ENCODE measurements around the gene TRIM40.

TRIM40 gene

DNA sequence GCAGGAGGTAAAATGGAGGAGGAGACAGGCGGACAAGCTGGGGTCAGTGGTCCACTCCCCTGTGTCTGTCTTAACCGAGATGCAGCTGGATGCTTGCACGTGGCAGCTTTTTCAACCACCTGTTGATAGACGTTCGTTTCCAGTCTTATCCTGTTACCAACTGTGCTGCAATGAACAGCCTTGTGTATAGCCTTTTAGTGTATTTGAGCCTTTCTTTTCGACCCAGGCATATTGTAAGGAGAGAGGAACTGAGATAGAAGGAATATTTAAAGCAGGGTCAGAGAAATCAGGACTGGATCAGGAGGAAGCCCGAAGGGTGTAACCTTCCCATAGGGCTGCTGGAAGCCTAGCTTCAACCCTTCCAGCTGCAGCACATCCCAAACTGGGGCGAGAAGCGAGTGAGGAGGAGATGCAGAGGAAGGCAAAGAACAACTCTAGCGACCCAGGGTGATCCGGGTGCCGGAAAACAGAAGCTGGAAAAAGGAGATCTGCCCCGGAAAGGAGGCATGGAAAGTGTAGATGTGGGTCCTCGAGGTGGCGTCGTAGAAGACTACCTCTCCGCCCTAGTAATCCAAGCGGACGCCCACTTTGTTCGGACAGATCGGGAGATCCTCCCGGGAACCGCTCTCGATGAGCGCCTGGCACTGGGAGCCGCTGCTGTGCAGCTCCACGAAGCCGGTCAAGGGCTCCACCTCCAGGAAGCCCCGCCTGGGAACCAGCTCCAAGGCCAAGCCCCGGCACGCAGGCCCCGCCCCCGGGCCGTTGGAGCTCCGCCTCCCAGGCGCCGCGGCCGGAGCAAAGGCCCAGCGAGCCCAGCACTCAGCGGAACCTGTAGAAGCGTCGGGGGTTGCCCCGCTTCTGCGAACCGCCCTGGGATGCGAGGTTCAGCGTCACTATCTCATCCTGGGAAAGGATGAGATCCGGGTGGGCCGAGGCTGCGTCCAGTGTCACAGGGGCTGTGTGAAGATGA, 34.2 kb upstream of the TRIM40 start:
- peaks cover 42% of the 10 kb centered on the region for H3K27me3 ChIP-seq (ENCODE audit: control insufficient read depth, insufficient read depth, low read length)
- peak overlapping the region; percentile 21; the same call in 1 of the 2 replicates for H3K4me3 ChIP-seq (ENCODE audit: low read length)
- no CpG with 5 or more reads among the region's 51 CpGs for WGBS (ENCODE audit: insufficient coverage, insufficient read length)
- peaks cover 6% of the 10 kb centered on the region for H3K4me1 ChIP-seq (ENCODE audit: control insufficient read depth, insufficient read depth, low read length)
- no peaks in the 10 kb centered on the region for H3K36me3 ChIP-seq (ENCODE audit: control insufficient read depth, insufficient read depth, low read length)
- no peak overlapping the region for H3K27ac ChIP-seq (ENCODE audit: low read length)
- H3K9me3 ChIP-seq (ENCODE audit: control insufficient read depth, insufficient read depth, low read length) = no peaks in the 10 kb centered on the region
- peak; percentile 70 for DNase-seq (ENCODE audit: low read depth, low spot score)

DNA sequence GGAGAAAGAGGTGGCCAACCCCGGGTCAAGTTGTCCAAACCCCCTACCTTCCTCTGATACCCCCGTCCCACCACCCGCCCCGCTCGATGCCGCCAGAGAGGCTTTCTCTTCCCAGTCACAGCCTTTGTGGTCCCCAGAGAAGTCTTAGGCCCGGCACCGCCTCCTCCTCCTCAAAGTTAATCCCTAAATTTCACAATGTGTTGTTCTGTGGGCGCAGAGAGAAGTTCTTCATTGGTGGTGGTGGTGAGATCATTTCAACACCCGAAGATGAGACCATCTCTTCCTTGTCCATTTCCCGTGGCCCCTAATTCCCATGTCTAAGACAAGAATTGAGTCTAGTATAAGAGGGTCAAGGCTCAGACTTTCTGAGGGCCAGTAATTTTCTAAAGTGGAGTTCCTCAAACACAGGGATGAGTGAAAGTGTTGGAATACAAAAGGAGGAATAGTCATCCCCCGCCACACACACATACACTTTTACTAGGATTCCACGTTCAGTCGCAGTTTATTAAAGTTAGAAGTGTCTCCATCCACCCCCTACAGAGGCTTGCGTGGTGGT, 33.4 kb upstream of the TRIM40 start:
- no CpG with 5 or more reads among the region's 15 CpGs for WGBS (ENCODE audit: insufficient coverage, insufficient read length)
- peaks cover 42% of the 10 kb centered on the region for H3K27me3 ChIP-seq (ENCODE audit: control insufficient read depth, insufficient read depth, low read length)
- no peak for DNase-seq (ENCODE audit: low read depth, low spot score)
- peak overlapping the region; percentile 3; the same call in 1 of the 2 replicates for H3K4me3 ChIP-seq (ENCODE audit: low read length)
- H3K4me1 ChIP-seq (ENCODE audit: control insufficient read depth, insufficient read depth, low read length) = peaks cover 6% of the 10 kb centered on the region
- no peaks in the 10 kb centered on the region for H3K9me3 ChIP-seq (ENCODE audit: control insufficient read depth, insufficient read depth, low read length)
- H3K27ac ChIP-seq (ENCODE audit: low read length) = no peak overlapping the region
- H3K36me3 ChIP-seq (ENCODE audit: control insufficient read depth, insufficient read depth, low read length) = no peaks in the 10 kb centered on the region

DNA sequence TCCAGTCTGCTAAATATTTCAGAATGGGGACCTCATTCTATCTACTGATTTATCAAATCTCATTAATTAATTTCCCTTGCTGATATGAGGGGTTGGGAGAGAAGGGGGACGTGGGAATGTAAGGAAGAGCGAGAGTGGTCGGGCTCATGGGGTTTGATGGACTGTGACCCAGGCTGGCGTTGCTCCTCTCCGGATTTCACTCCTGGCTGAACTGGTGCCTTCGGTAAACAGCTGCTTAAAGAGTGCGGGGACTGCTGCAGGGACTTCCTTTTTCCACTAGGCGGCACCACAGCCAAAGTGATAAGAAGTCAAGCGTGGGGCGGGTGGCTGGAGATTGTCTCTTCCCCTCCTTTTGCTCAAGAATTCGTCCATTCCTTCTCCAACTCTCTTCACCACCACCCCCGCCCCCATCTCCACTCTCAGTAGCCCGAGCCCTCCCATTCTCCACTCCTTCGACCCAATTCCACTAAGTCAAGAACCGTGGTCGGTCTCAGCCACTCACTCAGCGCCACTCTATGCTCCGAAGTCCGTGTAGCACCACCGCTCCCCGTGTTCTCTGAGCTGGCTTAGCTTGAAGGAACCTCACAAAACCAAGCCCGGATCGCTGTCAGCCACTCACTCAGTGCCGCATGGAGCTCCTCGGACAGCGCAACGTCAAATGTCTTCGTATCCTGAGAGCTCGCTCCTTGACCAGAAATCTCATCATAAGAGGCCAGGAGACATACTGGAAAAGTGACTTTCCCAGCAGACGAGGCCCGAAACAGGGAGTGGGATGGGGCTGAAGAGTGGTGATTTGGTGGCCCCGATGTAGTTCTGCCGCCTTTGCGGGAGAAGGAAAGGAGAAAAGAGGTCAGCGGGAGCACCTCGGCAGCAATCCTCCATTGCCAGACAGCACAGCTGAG, 32.7 kb upstream of the TRIM40 start:
- Histone ChIP-seq H3K4me1 (ENCODE audit: control insufficient read depth, insufficient read depth, low read length) (peaks cover 6% of the 10 kb centered on the region), H3K9me3 (ENCODE audit: control insufficient read depth, insufficient read depth, low read length) (no peaks in the 10 kb centered on the region), H3K27ac (ENCODE audit: low read length) (no peak overlapping the region), H3K27me3 (ENCODE audit: control insufficient read depth, insufficient read depth, low read length) (peaks cover 40% of the 10 kb centered on the region), H3K4me3 (ENCODE audit: low read length) (peak overlapping the region; percentile 33; the same call in 1 of the 2 replicates), H3K36me3 (ENCODE audit: control insufficient read depth, insufficient read depth, low read length) (no peaks in the 10 kb centered on the region)
- no CpG with 5 or more reads among the region's 36 CpGs for WGBS (ENCODE audit: insufficient coverage, insufficient read length)
- DNase-seq (ENCODE audit: low read depth, low spot score) = no peak

DNA sequence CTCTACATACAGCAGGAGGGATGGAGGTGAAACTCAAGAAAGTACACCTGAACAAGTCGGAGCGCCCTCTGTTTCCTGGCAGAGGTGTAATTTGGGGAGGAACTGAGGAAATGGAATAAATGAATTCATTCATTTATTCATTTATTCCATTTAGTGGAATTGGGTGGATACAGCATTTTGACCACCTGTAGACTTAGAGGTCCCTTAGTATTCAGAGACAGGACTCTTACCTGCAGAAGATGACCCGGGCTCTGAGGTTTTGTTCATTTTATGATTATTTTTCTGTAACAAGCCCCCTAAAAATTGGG, 32.1 kb upstream of the TRIM40 start:
- Histone ChIP-seq H3K27me3 (ENCODE audit: control insufficient read depth, insufficient read depth, low read length) (peaks cover 36% of the 10 kb centered on the region), H3K9me3 (ENCODE audit: control insufficient read depth, insufficient read depth, low read length) (no peaks in the 10 kb centered on the region), H3K4me1 (ENCODE audit: control insufficient read depth, insufficient read depth, low read length) (peaks cover 6% of the 10 kb centered on the region), H3K27ac (ENCODE audit: low read length) (no peak overlapping the region), H3K4me3 (ENCODE audit: low read length) (peak overlapping the region; percentile 33; the same call in 1 of the 2 replicates), H3K36me3 (ENCODE audit: control insufficient read depth, insufficient read depth, low read length) (no peaks in the 10 kb centered on the region)
- WGBS (ENCODE audit: insufficient coverage, insufficient read length) = no CpG with 5 or more reads among the region's 3 CpGs
- no peak for DNase-seq (ENCODE audit: low read depth, low spot score)

DNA sequence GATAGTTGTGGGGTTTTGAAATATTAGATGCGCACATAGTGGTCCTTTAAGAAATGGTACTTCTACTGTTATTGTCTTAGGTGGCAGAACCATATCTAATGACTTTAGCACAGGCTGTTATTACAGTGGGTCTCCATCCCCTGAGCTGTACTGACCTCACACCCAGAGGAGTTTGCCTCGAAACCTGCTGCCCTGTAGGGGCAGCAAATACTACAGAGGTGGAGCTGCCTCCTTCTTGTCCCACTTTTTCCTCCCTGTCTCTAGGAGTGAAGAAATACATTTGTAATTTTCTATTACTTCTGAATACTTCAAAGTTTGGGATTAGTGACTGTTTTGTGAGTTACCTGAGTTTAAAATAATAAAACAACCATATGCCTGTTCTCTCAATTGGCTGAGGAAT, 31.3 kb upstream of the TRIM40 start:
- H3K27ac ChIP-seq (ENCODE audit: low read length) = no peak overlapping the region
- no CpG with 5 or more reads among the region's 2 CpGs for WGBS (ENCODE audit: insufficient coverage, insufficient read length)
- no peaks in the 10 kb centered on the region for H3K36me3 ChIP-seq (ENCODE audit: control insufficient read depth, insufficient read depth, low read length)
- H3K9me3 ChIP-seq (ENCODE audit: control insufficient read depth, insufficient read depth, low read length) = no peaks in the 10 kb centered on the region
- peaks cover 6% of the 10 kb centered on the region for H3K4me1 ChIP-seq (ENCODE audit: control insufficient read depth, insufficient read depth, low read length)
- peaks cover 32% of the 10 kb centered on the region for H3K27me3 ChIP-seq (ENCODE audit: control insufficient read depth, insufficient read depth, low read length)
- no peak for DNase-seq (ENCODE audit: low read depth, low spot score)
- no peak overlapping the region for H3K4me3 ChIP-seq (ENCODE audit: low read length)

DNA sequence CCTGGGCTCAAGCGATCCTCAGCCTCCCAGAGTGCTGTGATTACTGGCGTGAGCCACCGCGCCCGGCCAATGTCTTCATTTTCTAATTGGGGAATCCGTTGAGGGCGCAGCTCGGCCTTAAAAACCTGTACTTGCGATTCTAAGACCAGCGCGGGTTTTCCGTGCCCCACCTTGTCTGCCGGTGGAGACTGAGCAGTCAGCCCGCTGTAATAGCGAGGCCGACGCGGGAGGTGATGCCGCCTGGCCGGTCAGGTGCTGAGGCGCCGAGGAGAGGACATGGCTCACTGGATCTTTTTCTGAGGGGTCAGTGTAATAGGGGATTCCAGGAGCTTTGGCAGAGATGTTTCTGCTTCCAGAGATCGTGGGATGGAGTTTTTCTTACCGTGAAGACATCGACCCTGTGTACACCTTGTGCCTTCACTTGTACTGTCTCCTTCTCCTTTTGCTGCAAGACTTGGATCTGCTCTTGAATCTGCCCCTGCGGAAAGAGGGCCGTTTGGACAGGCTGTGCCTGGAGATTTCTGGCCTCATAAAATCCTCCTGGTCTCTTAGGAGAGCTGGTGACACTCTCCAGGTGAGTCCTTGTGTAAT, 24.6 kb upstream of the TRIM40 start:
- H3K27ac ChIP-seq (ENCODE audit: low read length) = no peak overlapping the region
- WGBS (ENCODE audit: insufficient coverage, insufficient read length) = no CpG with 5 or more reads among the region's 27 CpGs
- no peak overlapping the region for H3K4me3 ChIP-seq (ENCODE audit: low read length)
- no peaks in the 10 kb centered on the region for H3K36me3 ChIP-seq (ENCODE audit: control insufficient read depth, insufficient read depth, low read length)
- DNase-seq (ENCODE audit: low read depth, low spot score) = no peak
- H3K9me3 ChIP-seq (ENCODE audit: control insufficient read depth, insufficient read depth, low read length) = no peaks in the 10 kb centered on the region
- peaks cover 2% of the 10 kb centered on the region for H3K27me3 ChIP-seq (ENCODE audit: control insufficient read depth, insufficient read depth, low read length)
- no peaks in the 10 kb centered on the region for H3K4me1 ChIP-seq (ENCODE audit: control insufficient read depth, insufficient read depth, low read length)

DNA sequence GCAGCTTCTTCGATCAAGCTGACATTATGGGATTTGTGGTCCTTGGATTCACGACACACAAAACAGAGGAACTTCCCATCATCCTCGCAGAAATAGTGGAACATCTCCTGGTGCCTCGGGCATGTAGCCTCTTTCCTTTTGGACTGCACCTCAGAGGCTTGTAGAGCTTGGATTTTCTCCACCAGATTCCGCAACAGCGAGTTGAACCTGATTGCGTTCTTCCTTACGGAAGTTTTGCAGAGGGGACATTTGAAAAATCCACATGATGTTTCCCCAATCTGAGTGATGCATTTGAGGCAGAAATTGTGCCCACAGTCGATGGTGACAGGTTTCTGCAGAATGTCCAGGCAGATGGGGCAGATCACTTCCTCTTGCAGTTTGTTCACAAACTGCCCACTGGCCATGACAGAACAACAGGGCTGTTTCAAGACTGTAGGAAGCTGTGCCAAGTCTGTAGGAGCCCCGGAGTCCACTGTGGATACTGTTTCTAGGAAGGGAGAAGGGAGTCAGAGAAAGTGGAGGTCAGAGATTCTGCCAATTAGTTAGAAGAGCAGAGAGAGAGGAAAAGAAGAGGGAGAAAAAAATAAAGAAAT, 23.4 kb upstream of the TRIM40 start:
- DNase-seq (ENCODE audit: low read depth, low spot score) = no peak
- no CpG with 5 or more reads among the region's 10 CpGs for WGBS (ENCODE audit: insufficient coverage, insufficient read length)
- no peaks in the 10 kb centered on the region for H3K4me1 ChIP-seq (ENCODE audit: control insufficient read depth, insufficient read depth, low read length)
- no peak overlapping the region for H3K27ac ChIP-seq (ENCODE audit: low read length)
- H3K36me3 ChIP-seq (ENCODE audit: control insufficient read depth, insufficient read depth, low read length) = no peaks in the 10 kb centered on the region
- peaks cover 2% of the 10 kb centered on the region for H3K27me3 ChIP-seq (ENCODE audit: control insufficient read depth, insufficient read depth, low read length)
- H3K9me3 ChIP-seq (ENCODE audit: control insufficient read depth, insufficient read depth, low read length) = no peaks in the 10 kb centered on the region
- H3K4me3 ChIP-seq (ENCODE audit: low read length) = no peak overlapping the region

DNA sequence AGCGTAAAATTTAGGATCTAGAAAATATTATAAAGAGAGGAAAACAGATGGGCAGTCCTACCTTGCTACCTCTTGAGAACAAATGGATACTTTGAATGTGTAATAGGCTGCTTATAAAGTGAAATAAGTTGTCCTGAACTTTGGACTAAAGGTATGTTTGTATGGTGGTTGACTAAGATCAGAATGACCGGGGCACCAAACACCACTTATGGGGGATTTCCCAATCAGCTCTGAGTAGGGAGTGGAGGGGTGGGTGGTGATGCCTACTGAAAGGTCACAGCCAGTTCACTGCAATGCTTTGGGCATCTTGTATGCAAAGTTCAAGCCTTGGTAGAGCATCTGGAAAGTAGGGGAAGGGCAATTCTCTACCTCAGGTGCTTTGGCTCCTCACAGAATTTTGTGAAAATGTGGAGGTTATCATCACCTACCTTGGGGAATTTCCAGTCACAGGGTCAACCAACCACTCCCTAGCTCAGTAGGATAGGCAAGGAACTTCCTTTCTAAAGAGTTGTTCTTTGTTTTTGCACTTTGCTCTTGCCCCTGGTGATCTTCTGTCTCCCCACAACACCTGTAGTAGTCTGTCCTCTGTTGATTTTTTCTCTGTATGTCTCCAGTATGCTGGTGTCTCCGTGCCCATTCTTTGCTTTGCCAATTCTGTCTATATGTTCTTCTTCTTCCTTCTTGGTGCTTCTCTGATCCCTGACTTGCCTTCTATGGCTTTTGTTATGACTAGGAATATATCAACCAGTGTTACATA, 22.8 kb upstream of the TRIM40 start, which contains the start of gene TRIM31:
Gene TRIM31, minus strand, starts transcription at position 88 of the 757 bp plus-strand sequence. CDS start 285 bp downstream, outside the sequence.
- Histone ChIP-seq H3K36me3 (ENCODE audit: control insufficient read depth, insufficient read depth, low read length) (no peaks in the 10 kb centered on the region), H3K4me1 (ENCODE audit: control insufficient read depth, insufficient read depth, low read length) (no peaks in the 10 kb centered on the region), H3K27me3 (ENCODE audit: control insufficient read depth, insufficient read depth, low read length) (peaks cover 2% of the 10 kb centered on the region), H3K27ac (ENCODE audit: low read length) (no peak within 1 kb of the TSS), H3K9me3 (ENCODE audit: control insufficient read depth, insufficient read depth, low read length) (no peaks in the 10 kb centered on the region), H3K4me3 (ENCODE audit: low read length) (no peak within 1 kb of the TSS)
- WGBS (ENCODE audit: insufficient coverage, insufficient read length) = 100% methylated on average over 1 of the region's 3 CpGs
- DNase-seq (ENCODE audit: low read depth, low spot score) = no peak

DNA sequence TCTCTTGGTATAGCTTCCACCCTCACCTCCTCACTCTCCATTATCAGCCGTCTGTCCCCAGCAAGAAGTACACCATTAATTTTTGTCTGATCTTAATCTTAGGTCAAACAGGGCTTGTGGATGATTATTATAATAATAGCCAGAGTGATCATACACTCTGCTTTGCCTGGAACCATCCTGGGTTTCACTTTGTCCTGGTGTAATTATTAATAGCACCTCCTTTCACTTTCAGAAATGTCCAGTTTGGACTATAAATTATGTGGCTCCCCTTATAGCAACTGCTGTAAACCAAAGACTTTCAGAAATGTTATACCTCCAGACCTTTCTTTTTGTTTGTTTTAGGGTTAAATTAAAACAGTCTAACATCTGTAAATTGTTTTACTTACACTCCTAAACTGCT, 22.1 kb upstream of the TRIM40 start:
- WGBS (ENCODE audit: insufficient coverage, insufficient read length) = no CpG with 5 or more reads among the region's 1 CpG
- no peak overlapping the region for H3K27ac ChIP-seq (ENCODE audit: low read length)
- no peaks in the 10 kb centered on the region for H3K4me1 ChIP-seq (ENCODE audit: control insufficient read depth, insufficient read depth, low read length)
- no peaks in the 10 kb centered on the region for H3K36me3 ChIP-seq (ENCODE audit: control insufficient read depth, insufficient read depth, low read length)
- H3K9me3 ChIP-seq (ENCODE audit: control insufficient read depth, insufficient read depth, low read length) = no peaks in the 10 kb centered on the region
- no peak overlapping the region for H3K4me3 ChIP-seq (ENCODE audit: low read length)
- no peak for DNase-seq (ENCODE audit: low read depth, low spot score)
- H3K27me3 ChIP-seq (ENCODE audit: control insufficient read depth, insufficient read depth, low read length) = peaks cover 2% of the 10 kb centered on the region

Data from iPS DF 6.9 (cell line).